Left lung (tissue), 14 donors: Measurements from ENCODE around the gene SLC22A14. TPM values are rescaled to one million over a fixed set of nuclear protein-coding genes. Genes with fewer than 3 reads are reported as not detected.
"Not testable (repeated sequence)": the region's sequence is repeated elsewhere in the genome, so short reads cannot be mapped to it uniquely, and the experiment has no call there.

ENCODE experiments used
- ATAC-seq: fragments of 200-7000 bp; cut with Tn5 transposase; one replicate; pipeline ENCODE4 v1.9.1; 2020; ENCODE audit warnings: moderate library complexity
- DNase-seq, 4 donors: peaks; one replicate each; pipeline ENCODE4 v3.0.0-alpha.2; 2013 to 2020
- H3K27ac ChIP-seq, 2 donors: fragments of 200-600 bp; sonication (generic) in 1 of 2; one replicate each; pipeline versions ENCODE4 v1.5.0 to v1.8.0; 2020 to 2021
- H3K27me3 ChIP-seq, 2 donors: fragments of 200-600 bp; sonication (generic) in 1 of 2; one replicate each; pipeline versions ENCODE4 v1.5.0 to v1.8.0; 2020 to 2021
- H3K36me3 ChIP-seq, 2 donors: fragments of 200-600 bp; sonication (generic) in 1 of 2; one replicate each; pipeline versions ENCODE4 v1.5.0 to v1.8.0; 2020 to 2021
- H3K4me1 ChIP-seq, 2 donors: fragments of 200-600 bp; one replicate each; pipeline ENCODE4 v1.8.0; 2021
- H3K4me3 ChIP-seq, 2 donors: fragments of 200-600 bp; sonication (generic) in 1 of 2; one replicate each; pipeline versions ENCODE4 v1.5.0 to v1.8.0; 2020 to 2021; ENCODE audit warnings: mild to moderate bottlenecking in 1 of 2
- H3K9me3 ChIP-seq, 2 donors: fragments of 200-600 bp; sonication (generic) in 1 of 2; one replicate each; pipeline versions ENCODE4 v1.5.0 to v1.8.0; 2020 to 2021
- CTCF ChIP-seq, 2 donors: fragments of 200-600 bp; sonication (generic) in 1 of 2; IDR thresholded peaks; one replicate each; pipeline versions ENCODE4 v1.5.0 to v1.8.0; 2021; ENCODE audit warnings: antibody characterized with exemption in 2 of 2
- intact Hi-C, 2 donors: fragments of 100-400 bp; cut with DNase I; formaldehyde crosslinking; loops; one replicate each; pipeline versions ENCODE4 v1.11.2 to v1.14.2; 2022
- long read RNA-seq, 12 donors: library from polyadenylated mRNA in 2 of 12; unstranded in 2 of 12; transcript quantifications; one replicate each; pipeline ENCODE4 v2.0.0 and lab custom pipeline, GENCODE V29; 2019 to 2026
- polyA plus RNA-seq, 6 donors: library from polyadenylated mRNA; unstranded; fragments of 120-200 nt; gene quantifications; one replicate each; pipeline ENCODE4 v1.2.1, GENCODE V29; 2013; ENCODE audit not compliant: insufficient read length in 6 of 6
- total RNA-seq, 2 donors: library from RNA; stranded (reverse); fragmentation: NEBNext Ultra II Directional; extraction: Animal tissue kit (Norgen Biotek cat#: 25700); gene quantifications; one replicate each; pipeline ENCODE4 v1.2.1, GENCODE V29; 2021
- donor health status: DM: no; HTN: yes; CAD: no.
- donor health status: DM: no; HTN: no; CAD: no.

Gene SLC22A14, protein sequence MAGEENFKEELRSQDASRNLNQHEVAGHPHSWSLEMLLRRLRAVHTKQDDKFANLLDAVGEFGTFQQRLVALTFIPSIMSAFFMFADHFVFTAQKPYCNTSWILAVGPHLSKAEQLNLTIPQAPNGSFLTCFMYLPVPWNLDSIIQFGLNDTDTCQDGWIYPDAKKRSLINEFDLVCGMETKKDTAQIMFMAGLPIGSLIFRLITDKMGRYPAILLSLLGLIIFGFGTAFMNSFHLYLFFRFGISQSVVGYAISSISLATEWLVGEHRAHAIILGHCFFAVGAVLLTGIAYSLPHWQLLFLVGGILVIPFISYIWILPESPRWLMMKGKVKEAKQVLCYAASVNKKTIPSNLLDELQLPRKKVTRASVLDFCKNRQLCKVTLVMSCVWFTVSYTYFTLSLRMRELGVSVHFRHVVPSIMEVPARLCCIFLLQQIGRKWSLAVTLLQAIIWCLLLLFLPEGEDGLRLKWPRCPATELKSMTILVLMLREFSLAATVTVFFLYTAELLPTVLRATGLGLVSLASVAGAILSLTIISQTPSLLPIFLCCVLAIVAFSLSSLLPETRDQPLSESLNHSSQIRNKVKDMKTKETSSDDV
- total RNA-seq (under 1 TPM in 1 of 2 donors, not detected in 1; 0.18 TPM), polyA plus RNA-seq (under 1 TPM in 5 of 6 donors, not detected in 1; 0.11 to 0.24 (median 0.13) TPM)
- long read RNA-seq, donor 1 = 0 reads
- long read RNA-seq, donor 2 = 0 reads
- long read RNA-seq, donor 3 = 0 reads
- long read RNA-seq, donor 4 = 0 reads
- long read RNA-seq, donor 5 = 0 reads
- long read RNA-seq, donor 6 = 0 reads
- long read RNA-seq, donor 7 = 0 reads
- long read RNA-seq, donor 8 = 0 reads
- long read RNA-seq, donor 9 = 0 reads
- long read RNA-seq, donor 10, partial matches to known transcripts = 0 of 1 reads
- long read RNA-seq, donor 10, other reads (novel, unspliced or antisense) = 1 of 1 reads
- long read RNA-seq, donor 11 = 0 reads
- long read RNA-seq, donor 12 = 0 reads

GRCh38 chr3:38281895-38282686 lies at the start of gene SLC22A14:
Gene SLC22A14, plus strand, starts transcription at chr3:38282294. Its CDS starts 23,733 bp downstream, at chr3:38306027.
- H3K4me3 ChIP-seq = no peak within 1 kb of the TSS
- TF ChIP-seq CTCF (IDR thresholded peaks at IDR 0.05) = no peak
- H3K27ac ChIP-seq = peak within 1 kb of the TSS in 1 of 2 donors; percentile 31
- H3K9me3 ChIP-seq = no peaks in the 10 kb centered on the region
- peaks cover 0 to 6% of the 10 kb centered on the region in 2 donors for H3K36me3 ChIP-seq
- no peak for ATAC-seq
- H3K4me1 ChIP-seq = no peaks in the 10 kb centered on the region
- DNase-seq = peak in 1 of 4 donors; percentile 57
- H3K27me3 ChIP-seq = no peaks in the 10 kb centered on the region
- intact Hi-C loops = no loop called here

DNA sequence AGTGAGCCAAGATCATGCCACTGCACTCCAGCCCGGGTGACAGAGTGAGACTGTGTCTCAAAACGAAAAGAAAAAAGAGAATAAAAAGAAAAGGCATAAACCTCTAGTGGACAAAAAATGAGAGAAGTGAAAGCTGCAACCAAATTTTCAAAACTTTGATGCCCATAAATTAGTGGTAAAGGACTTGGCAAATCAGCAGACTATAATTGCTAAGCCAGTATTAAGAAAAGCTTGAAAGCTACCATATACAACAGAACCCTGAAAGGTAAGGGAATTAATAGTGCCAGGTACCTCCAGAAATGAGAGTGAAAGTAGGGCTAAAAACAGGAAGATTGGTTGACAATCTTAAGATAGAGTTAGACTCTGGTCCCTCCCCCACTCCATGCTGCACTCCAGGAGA lies 49.4 kb upstream of the SLC22A14 start:
- intact Hi-C loops = no loop called here
- ATAC-seq = no peak
- H3K27ac ChIP-seq = no peak overlapping the region
- no peaks in the 10 kb centered on the region for H3K27me3 ChIP-seq
- H3K9me3 ChIP-seq = peaks cover 0 to 7% of the 10 kb centered on the region in 2 donors
- H3K4me1 ChIP-seq = peaks cover 0 to 13% of the 10 kb centered on the region in 2 donors
- DNase-seq = no peak
- peaks cover 0 to 53% of the 10 kb centered on the region in 2 donors for H3K36me3 ChIP-seq
- no peak overlapping the region for H3K4me3 ChIP-seq
- no peak for TF ChIP-seq CTCF (IDR thresholded peaks at IDR 0.05)

DNA sequence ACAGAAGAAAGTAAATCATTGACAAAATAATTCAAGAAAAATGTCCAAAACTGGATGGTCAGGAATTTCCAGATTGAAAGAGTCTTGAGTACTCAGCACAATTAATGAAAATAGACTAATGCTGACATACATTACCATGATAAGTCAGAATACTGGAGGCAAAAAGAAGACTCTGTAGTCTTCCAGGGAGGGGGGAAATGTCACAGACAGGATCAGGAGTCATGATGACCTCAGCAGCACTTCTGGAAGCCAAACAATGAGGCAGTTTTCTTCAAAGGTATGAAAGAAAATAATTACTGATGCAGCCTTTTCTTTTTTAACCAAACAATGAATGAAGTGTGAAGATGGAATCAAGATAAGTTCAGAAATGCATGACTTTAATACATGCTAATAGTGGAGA lies 46.6 kb upstream of the SLC22A14 start:
- peaks cover 0 to 69% of the 10 kb centered on the region in 2 donors for H3K36me3 ChIP-seq
- TF ChIP-seq CTCF (IDR thresholded peaks at IDR 0.05) = no peak
- H3K9me3 ChIP-seq = peaks cover 0 to 21% of the 10 kb centered on the region in 2 donors
- no peaks in the 10 kb centered on the region for H3K27me3 ChIP-seq
- H3K27ac ChIP-seq = no peak overlapping the region
- DNase-seq (no peak), ATAC-seq (no peak)
- H3K4me1 ChIP-seq = no peaks in the 10 kb centered on the region
- no peak overlapping the region for H3K4me3 ChIP-seq
- intact Hi-C loops = no loop called here

GRCh38 chr3:38238416-38239008 lies 43.6 kb upstream of the SLC22A14 start:
- ATAC-seq (no peak), DNase-seq (no peak)
- Histone ChIP-seq H3K27ac (no peak overlapping the region), H3K27me3 (no peaks in the 10 kb centered on the region), H3K36me3 (peaks cover 0 to 67% of the 10 kb centered on the region in 2 donors), H3K4me3 (no peak overlapping the region), H3K9me3 (peaks cover 0 to 21% of the 10 kb centered on the region in 2 donors), H3K4me1 (no peaks in the 10 kb centered on the region)
- intact Hi-C loops = no loop called here
- no peak for TF ChIP-seq CTCF (IDR thresholded peaks at IDR 0.05)

- intact Hi-C loops, ATAC-seq, DNase-seq, H3K4me3 ChIP-seq, H3K27me3 ChIP-seq, H3K27ac ChIP-seq, H3K4me1 ChIP-seq: not testable (repeated sequence)
- peaks cover 0 to 13% of the 10 kb centered on the region in 2 donors for H3K9me3 ChIP-seq
- H3K36me3 ChIP-seq = peaks cover 0 to 58% of the 10 kb centered on the region in 2 donors
Observed at GRCh38 chr3:38242812-38243211, 39.3 kb upstream of the SLC22A14 start.
